NCI-H748 (cell line): ENCODE measurements around the gene TNFSF11.

ENCODE experiments used
- DNase-seq: peaks from one replicate; lab custom pipeline; 2025; ENCODE audit not compliant: unreplicated experiment; lab: John Stamatoyannopoulos, UW

Gene TNFSF11

GRCh38 chr13:42607546-42607945 is 33.6 kb downstream of the TNFSF11 start:
- DNase-seq: peak; percentile 80

- no peak for DNase-seq
These were observed 36.7 kb downstream of the TNFSF11 start for GRCh38 chr13:42610649-42611048.

DNA sequence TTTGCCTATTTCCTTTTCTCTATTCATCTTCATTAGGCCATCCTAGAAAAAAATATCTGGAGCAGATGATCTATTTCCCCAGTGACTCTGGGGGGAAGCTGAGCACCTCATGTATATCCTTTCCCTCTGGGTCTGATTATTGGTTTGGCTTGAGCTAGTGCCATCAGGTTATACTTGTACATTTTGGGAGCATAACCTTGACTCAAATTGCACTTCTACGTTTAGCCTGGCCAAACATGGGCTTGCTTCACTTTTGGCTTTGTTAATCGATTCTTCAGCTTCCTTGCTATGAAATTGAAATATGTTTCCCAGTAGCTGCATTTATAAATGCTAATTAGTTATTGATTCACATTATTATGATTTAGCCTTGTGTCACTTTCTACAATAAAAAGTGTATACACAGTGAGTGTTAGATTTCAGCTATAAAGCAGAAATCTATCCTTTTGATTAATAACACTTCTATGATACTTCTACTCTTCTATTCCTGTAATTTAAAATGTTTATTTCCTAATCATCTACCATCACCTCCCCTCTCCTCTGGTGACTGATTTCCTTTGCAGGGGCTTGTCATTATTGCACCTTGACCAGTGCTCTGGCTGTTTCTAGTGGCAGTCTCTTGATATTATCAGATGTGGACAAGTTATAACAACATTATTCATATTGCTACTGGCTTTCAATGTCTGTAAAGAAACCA is 37.3 kb downstream of the TNFSF11 start:
- no peak for DNase-seq

DNA sequence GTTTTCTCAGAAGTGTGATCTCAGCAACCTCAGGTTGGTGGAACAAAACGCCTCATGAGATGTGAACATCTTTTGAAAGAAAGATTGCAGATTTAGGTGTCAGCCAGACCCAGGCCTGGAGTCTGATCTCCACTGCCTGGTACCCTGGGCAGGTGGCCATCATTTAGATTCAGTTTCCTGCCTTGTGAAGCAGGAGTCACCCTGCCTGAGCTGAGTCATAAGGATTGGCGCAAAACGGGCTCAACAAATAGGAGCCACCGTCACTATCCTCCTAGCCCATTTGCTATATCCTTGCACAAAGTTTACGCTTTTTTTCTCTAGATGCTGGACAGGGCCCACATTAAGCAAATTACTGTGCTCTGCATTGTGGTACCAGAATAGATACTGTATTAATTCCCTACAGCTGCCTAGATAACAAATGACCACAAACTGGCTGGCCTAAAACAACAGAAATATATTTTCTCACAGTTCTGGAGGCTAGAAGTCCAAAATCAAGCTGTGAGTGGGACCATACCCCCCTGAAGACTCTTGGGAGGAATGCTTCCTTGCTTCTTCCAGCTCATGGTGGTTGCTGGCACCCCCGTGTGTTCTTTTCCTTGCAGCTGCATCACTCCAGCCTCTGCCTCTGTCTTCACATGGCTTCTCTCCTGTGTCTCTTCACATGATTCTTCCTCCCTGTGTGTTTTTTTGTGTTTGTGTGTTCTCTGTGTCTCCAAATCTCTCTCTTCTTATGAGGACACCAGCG is 38.2 kb downstream of the TNFSF11 start:
- DNase-seq: peak; percentile 25

DNA sequence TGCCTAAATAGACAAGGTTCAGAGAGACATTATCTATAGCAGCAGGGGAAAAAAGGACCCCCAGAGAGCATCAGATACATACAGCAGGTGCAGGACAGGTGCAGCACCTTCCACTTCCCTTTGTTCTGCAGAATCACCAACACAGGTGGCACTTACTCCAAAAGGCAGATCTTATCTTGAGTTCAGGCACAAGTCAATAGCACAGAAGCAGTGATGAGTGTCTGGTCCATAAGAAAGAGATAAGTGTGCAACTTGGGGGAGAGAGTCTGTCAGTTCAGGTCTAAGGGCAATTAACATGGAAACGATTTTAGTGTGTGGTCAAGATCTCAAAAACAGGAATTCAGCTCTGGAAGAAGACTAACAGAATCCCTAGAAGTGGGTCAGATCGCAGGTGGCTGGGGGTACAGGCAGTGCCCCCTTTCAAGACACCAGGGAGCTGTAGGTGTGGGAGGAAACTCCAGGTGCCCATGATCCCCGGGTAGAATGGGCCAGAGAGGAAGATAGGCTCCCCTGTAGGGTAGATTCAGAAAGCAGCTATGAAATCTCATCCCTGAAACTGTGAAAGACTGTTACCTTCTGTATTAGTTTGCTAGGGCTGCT is 40.6 kb downstream of the TNFSF11 start:
- DNase-seq: peak; percentile 76

- peak; percentile 64 for DNase-seq
These were observed 41.7 kb downstream of the TNFSF11 start for GRCh38 chr13:42615691-42616090.

DNA sequence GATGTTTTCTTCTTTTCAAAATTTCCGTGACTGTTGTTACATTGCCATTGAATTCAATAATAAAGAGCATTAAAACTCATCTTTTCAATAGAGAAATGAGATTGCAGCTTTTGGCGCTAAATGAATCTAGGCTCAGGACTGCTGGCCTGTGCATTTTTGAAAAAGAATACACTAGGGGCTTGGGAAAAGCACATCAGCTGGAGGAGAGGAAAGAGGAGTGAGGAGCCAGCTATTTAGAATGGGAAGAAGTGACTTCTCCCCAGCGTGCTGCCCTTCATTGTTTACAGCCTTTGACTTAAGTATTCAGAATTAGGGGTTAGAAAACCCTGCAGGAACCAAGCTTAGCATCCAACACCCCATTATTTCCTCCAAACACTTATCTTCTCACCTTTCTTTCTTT is 43.3 kb downstream of the TNFSF11 start:
- DNase-seq: no peak

DNA sequence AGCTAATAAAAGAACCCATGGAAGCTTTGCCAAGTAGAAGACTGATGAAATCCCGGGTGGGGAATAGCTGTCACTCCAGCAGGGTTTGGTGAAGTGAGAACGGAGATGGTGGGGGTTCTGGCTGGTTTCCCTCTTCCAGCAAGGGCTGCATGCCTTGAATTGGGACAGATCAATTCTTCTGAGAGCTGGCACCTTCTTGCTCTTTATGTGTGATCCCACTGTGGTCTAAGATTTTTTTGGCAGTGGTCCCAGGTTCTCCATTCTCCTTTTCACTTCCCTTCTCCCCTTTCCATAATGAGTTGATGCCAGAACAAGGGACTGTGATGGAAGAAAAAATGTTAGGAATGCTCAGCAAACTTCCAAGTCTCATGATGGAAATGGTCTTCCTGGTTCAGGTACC is 50.0 kb downstream of the TNFSF11 start:
- DNase-seq: no peak

DNA sequence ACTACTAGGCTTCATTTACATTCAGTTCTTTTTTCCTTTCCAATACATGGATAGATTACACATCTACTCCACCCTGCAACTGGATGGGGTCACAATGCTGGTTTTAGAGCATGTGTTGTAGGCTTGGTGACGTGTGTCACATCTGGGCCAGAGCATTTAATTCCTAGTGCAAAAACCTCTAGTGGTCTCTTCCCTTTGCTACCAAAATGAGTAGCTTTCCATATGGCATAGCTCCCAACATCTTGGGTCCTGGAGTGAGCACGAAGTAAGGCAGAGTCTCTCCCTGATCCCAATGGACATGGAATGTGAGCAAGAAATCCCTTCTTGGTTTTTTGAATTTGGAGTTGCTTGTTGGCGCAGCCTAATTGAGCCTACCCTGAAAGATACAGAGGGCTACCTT is 51.7 kb downstream of the TNFSF11 start:
- no peak for DNase-seq

DNA sequence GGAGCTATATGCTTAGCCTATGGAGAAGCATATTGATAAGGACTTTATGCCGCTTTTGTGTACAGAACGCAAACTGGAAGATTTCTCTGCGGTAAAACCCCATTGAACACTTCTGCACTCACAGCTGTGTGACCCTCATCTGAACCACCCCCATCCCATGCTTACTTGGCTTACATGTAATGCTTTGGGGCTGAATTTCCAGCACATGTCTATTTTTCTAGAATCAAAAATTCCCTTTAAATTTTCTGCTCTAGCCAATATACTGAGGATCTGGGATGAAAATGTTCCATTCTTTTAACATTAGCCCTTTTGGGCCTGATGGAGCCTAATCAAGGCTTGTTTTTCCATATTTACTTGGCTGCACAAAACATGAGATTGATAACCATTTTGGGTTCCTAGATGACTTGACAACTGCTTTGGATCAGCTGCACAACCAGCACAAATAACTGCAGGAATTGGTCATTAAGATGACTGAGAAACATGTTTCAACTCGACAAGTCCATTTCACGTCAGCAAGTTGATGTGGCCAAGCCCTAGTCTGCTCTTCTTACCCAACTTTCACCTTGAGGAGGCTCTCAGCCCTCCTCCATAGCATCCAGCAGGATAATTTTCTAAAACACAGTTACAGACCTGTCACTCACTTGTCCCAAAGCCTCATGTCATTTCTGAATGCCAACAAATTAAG is 52.4 kb downstream of the TNFSF11 start:
- no peak for DNase-seq

GRCh38 chr13:42628666-42629065 is 54.7 kb downstream of the TNFSF11 start:
- DNase-seq: no peak

DNA sequence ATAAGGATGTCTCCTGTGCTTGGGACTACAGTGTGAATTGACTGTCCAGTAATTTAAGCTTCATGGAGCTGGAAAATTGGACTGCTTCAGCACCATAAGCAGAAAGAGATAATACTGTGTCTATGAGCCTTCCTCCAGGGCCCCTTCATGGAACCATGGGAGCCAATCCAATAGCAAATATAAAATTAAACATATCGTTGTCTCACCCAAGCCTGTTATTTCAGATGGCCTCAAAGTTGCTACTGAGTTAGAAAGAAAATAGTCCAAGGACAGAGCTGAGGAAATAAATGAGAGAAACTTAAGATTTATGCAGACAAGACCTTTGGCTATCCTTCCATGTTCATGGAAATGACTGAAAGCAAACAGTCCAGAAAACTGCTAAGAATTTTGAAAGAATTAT is 57.2 kb downstream of the TNFSF11 start:
- DNase-seq: no peak

- DNase-seq: no peak
These were observed 59.5 kb downstream of the TNFSF11 start for GRCh38 chr13:42633495-42633894.

DNA sequence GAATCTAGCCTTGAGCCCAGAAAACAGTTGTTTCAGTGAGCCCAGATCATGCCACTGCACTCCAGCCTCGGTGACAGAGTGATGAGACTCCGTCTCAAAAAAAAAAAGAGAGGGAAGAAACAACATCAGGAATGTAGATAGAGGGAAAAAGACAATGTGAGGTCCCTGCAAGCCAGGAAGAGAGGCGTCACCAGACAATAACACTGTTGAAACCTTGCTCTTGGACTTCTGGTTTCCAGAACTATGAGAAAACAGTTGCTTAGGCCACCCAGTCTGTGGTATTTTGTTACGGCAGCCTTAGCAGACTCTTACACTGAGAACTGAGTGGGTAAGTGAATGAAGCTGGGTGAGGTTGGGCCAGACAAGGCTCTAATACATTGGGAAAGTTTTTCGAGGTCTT is 64.1 kb downstream of the TNFSF11 start:
- no peak for DNase-seq

DNA sequence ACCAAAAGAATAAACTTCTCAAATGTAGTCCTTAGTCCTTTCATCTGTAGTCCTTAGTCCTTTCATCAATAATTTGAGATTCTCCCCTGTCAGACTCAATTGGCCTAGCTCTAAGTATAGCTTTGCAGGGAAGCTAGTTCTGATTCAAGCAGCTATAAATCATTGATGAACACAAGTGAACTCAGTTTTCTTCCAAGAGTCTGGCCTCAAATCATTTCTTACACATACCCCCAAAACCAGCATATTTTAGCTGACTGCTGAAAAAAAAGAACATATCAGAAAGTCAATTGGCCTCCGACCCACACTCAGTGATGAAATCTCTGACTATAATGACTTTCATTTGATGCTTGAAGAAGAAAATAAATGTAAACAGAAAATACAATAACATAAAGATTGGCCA is 64.9 kb downstream of the TNFSF11 start:
- no peak for DNase-seq

GRCh38 chr13:42643076-42643475 is 69.1 kb downstream of the TNFSF11 start:
- DNase-seq: no peak

- no peak for DNase-seq
These were observed 70.9 kb downstream of the TNFSF11 start for GRCh38 chr13:42644841-42645240.

GRCh38 chr13:42645717-42646116 is 71.8 kb downstream of the TNFSF11 start:
- DNase-seq: no peak

GRCh38 chr13:42649141-42649540 is 75.2 kb downstream of the TNFSF11 start:
- DNase-seq: peak; percentile 43

DNA sequence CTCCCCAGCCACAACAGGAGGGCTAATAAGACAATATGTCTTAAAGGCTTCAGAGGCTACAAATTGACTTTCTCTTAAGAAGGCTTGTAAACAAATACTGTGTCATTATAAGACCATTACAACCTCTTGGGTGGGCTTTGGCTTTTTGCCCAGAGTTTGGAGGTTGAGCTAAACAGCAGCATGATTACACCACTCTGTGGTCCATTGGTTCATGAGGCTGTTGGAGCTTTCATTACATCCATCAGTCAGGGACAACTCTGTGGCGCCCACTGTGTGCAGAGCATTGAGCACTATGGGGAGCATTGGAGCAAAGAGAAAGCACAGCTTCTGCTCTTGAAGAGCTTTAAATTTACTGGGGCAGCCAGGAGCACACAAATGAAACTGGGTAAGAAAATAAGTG is 75.9 kb downstream of the TNFSF11 start:
- DNase-seq: peak; percentile 93

GRCh38 chr13:42650506-42650905 is 76.6 kb downstream of the TNFSF11 start:
- no peak for DNase-seq
